ENCODE data around the gene WDR81.

Gene WDR81

DNA sequence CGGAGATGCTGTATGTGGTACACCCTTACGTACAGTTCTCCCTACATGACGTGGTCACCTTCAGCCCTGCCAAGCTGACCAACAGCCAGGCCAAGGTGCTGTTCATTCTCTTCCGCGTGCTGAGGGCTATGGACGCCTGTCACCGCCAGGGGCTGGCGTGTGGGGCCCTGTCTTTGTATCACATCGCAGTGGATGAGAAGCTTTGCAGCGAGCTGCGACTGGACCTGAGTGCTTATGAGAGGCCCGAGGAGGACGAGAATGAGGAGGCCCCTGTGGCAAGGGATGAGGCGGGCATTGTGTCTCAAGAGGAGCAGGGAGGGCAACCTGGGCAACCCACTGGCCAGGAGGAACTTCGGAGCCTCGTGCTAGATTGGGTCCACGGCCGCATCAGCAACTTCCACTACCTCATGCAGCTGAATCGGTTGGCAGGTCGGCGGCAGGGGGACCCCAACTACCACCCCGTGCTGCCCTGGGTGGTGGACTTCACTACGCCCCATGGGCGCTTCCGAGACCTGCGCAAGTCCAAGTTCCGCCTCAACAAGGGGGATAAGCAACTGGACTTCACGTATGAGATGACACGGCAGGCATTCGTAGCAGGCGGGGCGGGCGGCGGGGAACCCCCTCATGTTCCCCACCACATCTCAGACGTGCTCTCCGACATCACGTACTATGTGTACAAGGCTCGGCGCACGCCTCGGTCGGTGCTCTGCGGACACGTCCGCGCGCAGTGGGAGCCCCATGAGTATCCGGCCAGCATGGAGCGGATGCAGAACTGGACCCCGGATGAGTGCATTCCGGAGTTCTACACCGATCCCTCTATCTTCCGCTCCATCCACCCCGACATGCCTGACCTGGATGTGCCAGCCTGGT lies 1.4 kb downstream of the WDR81 start:
- no peak overlapping the region for H2AK5ac ChIP-seq (ENCODE audit: low read length)
- no peak overlapping the region for H2BK5ac ChIP-seq (ENCODE audit: low read length)
- no peak overlapping the region for H3K4me2 ChIP-seq (ENCODE audit: low read length)
- peak overlapping the region; percentile 19 for H3K56ac ChIP-seq (ENCODE audit: low read length)
- no peak for DNase-seq
- WGBS (ENCODE audit: extremely low coverage, insufficient coverage, low lambda C conversion rate): no CpG with 5 or more reads among the region's 54 CpGs
- H3K18ac ChIP-seq (ENCODE audit: low read length): no peak overlapping the region
- no peaks in the 10 kb centered on the region for H3K36me3 ChIP-seq (ENCODE audit: control insufficient read depth, insufficient read depth, low read length)
- no peaks in the 10 kb centered on the region for H3K79me1 ChIP-seq (ENCODE audit: low read length)
- no peak overlapping the region for H3K27ac ChIP-seq (ENCODE audit: low read depth, low read length)
- H3K79me2 ChIP-seq (ENCODE audit: control insufficient read depth, insufficient read depth, low read length): no peaks in the 10 kb centered on the region
- no peak overlapping the region for H3K4me3 ChIP-seq (ENCODE audit: low read length)
- no peak overlapping the region for H3K4ac ChIP-seq (ENCODE audit: low read depth, low read length)
- no peaks in the 10 kb centered on the region for H3K27me3 ChIP-seq (ENCODE audit: insufficient read depth, low read length, poor library complexity)
- H4K5ac ChIP-seq (ENCODE audit: low read length): no peak overlapping the region
- no peaks in the 10 kb centered on the region for H3K4me1 ChIP-seq (ENCODE audit: control insufficient read depth, low read depth, low read length)
- H3K23ac ChIP-seq (ENCODE audit: low read length): peak overlapping the region; percentile 1
- H3K9ac ChIP-seq (ENCODE audit: low read length): no peak overlapping the region
- H2BK120ac ChIP-seq (ENCODE audit: low read depth, low read length): no peak overlapping the region
- no peak overlapping the region for H4K8ac ChIP-seq (ENCODE audit: low read depth, low read length)
- no peak overlapping the region for H2BK15ac ChIP-seq (replicated peaks; ENCODE audit: low read depth)

DNA sequence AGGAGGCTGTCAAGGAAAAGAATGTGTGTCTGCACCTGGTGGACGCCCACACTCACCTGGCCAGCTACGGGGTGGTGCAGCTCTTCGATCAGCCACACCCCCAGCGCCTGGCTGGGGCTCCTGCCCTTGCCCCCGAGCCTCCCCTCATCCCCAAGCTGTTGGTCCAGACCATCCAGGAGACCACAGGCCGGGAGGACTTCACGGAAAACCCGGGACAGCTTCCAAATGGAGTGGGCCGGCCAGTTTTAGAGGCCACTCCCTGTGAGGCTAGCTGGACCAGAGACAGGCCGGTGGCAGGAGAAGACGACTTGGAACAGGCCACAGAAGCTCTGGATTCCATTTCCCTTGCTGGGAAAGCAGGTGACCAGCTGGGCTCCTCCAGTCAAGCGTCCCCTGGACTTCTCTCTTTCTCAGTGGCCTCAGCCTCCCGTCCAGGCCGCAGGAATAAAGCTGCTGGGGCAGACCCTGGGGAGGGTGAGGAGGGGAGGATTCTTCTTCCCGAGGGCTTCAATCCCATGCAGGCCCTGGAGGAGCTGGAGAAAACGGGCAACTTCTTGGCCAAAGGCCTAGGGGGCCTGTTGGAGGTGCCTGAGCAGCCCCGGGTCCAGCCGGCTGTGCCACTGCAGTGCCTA lies 2.2 kb downstream of the WDR81 start:
- no peaks in the 10 kb centered on the region for H3K79me1 ChIP-seq (ENCODE audit: low read length)
- no peak overlapping the region for H3K4ac ChIP-seq (ENCODE audit: low read depth, low read length)
- H3K56ac ChIP-seq (ENCODE audit: low read length): no peak overlapping the region
- H4K8ac ChIP-seq (ENCODE audit: low read depth, low read length): no peak overlapping the region
- WGBS (ENCODE audit: extremely low coverage, insufficient coverage, low lambda C conversion rate): no CpG with 5 or more reads among the region's 18 CpGs
- no peak overlapping the region for H3K9ac ChIP-seq (ENCODE audit: low read length)
- H2BK120ac ChIP-seq (ENCODE audit: low read depth, low read length): no peak overlapping the region
- H3K36me3 ChIP-seq (ENCODE audit: control insufficient read depth, insufficient read depth, low read length): no peaks in the 10 kb centered on the region
- no peak overlapping the region for H2AK5ac ChIP-seq (ENCODE audit: low read length)
- no peak overlapping the region for H3K23ac ChIP-seq (ENCODE audit: low read length)
- H3K4me3 ChIP-seq (ENCODE audit: low read length): no peak overlapping the region
- no peaks in the 10 kb centered on the region for H3K27me3 ChIP-seq (ENCODE audit: insufficient read depth, low read length, poor library complexity)
- H3K4me1 ChIP-seq (ENCODE audit: control insufficient read depth, low read depth, low read length): no peaks in the 10 kb centered on the region
- no peaks in the 10 kb centered on the region for H3K79me2 ChIP-seq (ENCODE audit: control insufficient read depth, insufficient read depth, low read length)
- no peak overlapping the region for H2BK5ac ChIP-seq (ENCODE audit: low read length)
- no peak overlapping the region for H4K5ac ChIP-seq (ENCODE audit: low read length)
- no peak overlapping the region for H2BK15ac ChIP-seq (replicated peaks; ENCODE audit: low read depth)
- no peak overlapping the region for H3K4me2 ChIP-seq (ENCODE audit: low read length)
- H3K18ac ChIP-seq (ENCODE audit: low read length): no peak overlapping the region
- H3K27ac ChIP-seq (ENCODE audit: low read depth, low read length): no peak overlapping the region
- DNase-seq: no peak

DNA sequence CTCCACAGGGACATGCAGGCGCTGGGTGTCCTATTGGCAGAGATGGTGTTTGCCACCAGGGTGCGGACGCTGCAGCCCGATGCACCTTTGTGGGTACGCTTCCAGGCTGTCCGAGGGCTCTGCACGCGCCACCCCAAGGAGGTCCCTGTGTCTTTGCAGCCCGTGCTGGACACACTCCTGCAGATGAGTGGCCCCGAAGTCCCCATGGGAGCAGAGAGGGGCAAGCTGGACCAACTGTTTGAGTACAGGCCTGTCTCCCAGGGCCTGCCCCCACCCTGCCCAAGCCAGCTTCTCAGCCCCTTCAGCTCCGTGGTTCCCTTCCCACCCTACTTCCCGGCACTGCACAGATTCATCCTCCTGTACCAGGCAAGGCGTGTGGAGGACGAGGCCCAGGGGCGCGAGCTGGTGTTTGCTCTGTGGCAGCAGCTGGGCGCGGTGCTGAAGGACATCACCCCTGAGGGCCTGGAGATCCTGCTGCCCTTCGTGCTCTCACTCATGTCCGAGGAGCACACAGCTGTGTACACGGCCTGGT lies 2.8 kb downstream of the WDR81 start:
- Histone ChIP-seq H4K5ac (ENCODE audit: low read length) (no peak overlapping the region), H2AK5ac (ENCODE audit: low read length) (no peak overlapping the region), H3K36me3 (ENCODE audit: control insufficient read depth, insufficient read depth, low read length) (no peaks in the 10 kb centered on the region), H3K4me1 (ENCODE audit: control insufficient read depth, low read depth, low read length) (no peaks in the 10 kb centered on the region), H3K27ac (ENCODE audit: low read depth, low read length) (no peak overlapping the region), H3K4me3 (ENCODE audit: low read length) (no peak overlapping the region), H2BK5ac (ENCODE audit: low read length) (no peak overlapping the region), H4K8ac (ENCODE audit: low read depth, low read length) (no peak overlapping the region), H3K79me1 (ENCODE audit: low read length) (no peaks in the 10 kb centered on the region), H3K9ac (ENCODE audit: low read length) (no peak overlapping the region), H3K56ac (ENCODE audit: low read length) (no peak overlapping the region), H3K79me2 (ENCODE audit: control insufficient read depth, insufficient read depth, low read length) (no peaks in the 10 kb centered on the region), H2BK120ac (ENCODE audit: low read depth, low read length) (no peak overlapping the region), H3K18ac (ENCODE audit: low read length) (no peak overlapping the region), H3K4me2 (ENCODE audit: low read length) (no peak overlapping the region), H3K4ac (ENCODE audit: low read depth, low read length) (no peak overlapping the region), H3K27me3 (ENCODE audit: insufficient read depth, low read length, poor library complexity) (no peaks in the 10 kb centered on the region), H3K23ac (ENCODE audit: low read length) (no peak overlapping the region), H2BK15ac (replicated peaks; ENCODE audit: low read depth) (no peak overlapping the region)
- DNase-seq: no peak
- WGBS (ENCODE audit: extremely low coverage, insufficient coverage, low lambda C conversion rate): no CpG with 5 or more reads among the region's 21 CpGs

DNA sequence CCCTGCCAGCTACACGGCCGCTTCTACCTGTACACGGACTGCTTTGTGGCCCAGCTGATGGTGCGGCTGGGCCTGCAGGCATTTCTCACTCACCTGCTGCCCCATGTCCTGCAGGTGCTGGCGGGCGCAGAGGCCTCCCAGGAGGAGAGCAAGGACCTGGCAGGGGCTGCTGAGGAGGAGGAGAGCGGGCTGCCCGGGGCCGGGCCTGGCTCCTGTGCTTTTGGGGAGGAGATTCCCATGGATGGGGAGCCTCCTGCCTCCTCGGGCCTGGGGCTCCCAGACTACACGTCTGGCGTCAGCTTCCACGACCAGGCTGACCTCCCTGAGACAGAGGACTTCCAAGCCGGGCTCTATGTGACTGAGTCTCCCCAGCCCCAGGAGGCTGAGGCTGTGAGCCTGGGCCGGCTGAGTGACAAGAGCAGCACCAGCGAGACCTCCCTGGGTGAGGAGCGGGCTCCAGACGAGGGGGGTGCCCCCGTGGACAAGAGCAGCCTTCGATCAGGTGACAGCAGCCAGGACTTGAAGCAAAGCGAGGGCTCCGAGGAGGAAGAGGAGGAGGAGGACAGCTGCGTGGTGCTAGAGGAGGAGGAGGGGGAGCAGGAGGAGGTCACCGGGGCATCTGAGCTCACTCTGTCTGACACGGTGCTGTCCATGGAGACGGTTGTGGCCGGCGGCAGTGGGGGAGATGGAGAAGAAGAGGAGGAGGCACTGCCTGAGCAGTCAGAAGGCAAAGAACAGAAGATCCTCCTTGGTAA lies 3.5 kb downstream of the WDR81 start:
- H2BK120ac ChIP-seq (ENCODE audit: low read depth, low read length): no peak overlapping the region
- no peak overlapping the region for H2BK15ac ChIP-seq (replicated peaks; ENCODE audit: low read depth)
- H3K18ac ChIP-seq (ENCODE audit: low read length): no peak overlapping the region
- no peak overlapping the region for H3K4me2 ChIP-seq (ENCODE audit: low read length)
- no peaks in the 10 kb centered on the region for H3K79me1 ChIP-seq (ENCODE audit: low read length)
- H3K4me1 ChIP-seq (ENCODE audit: control insufficient read depth, low read depth, low read length): no peaks in the 10 kb centered on the region
- H3K9ac ChIP-seq (ENCODE audit: low read length): no peak overlapping the region
- no peaks in the 10 kb centered on the region for H3K27me3 ChIP-seq (ENCODE audit: insufficient read depth, low read length, poor library complexity)
- no peak overlapping the region for H4K5ac ChIP-seq (ENCODE audit: low read length)
- no peaks in the 10 kb centered on the region for H3K36me3 ChIP-seq (ENCODE audit: control insufficient read depth, insufficient read depth, low read length)
- no peak for DNase-seq
- WGBS (ENCODE audit: extremely low coverage, insufficient coverage, low lambda C conversion rate): no CpG with 5 or more reads among the region's 28 CpGs
- H3K27ac ChIP-seq (ENCODE audit: low read depth, low read length): no peak overlapping the region
- H3K4me3 ChIP-seq (ENCODE audit: low read length): no peak overlapping the region
- no peaks in the 10 kb centered on the region for H3K79me2 ChIP-seq (ENCODE audit: control insufficient read depth, insufficient read depth, low read length)
- H2BK5ac ChIP-seq (ENCODE audit: low read length): no peak overlapping the region
- H4K8ac ChIP-seq (ENCODE audit: low read depth, low read length): no peak overlapping the region
- H3K56ac ChIP-seq (ENCODE audit: low read length): no peak overlapping the region
- H3K4ac ChIP-seq (ENCODE audit: low read depth, low read length): no peak overlapping the region
- H2AK5ac ChIP-seq (ENCODE audit: low read length): no peak overlapping the region
- H3K23ac ChIP-seq (ENCODE audit: low read length): no peak overlapping the region

DNA sequence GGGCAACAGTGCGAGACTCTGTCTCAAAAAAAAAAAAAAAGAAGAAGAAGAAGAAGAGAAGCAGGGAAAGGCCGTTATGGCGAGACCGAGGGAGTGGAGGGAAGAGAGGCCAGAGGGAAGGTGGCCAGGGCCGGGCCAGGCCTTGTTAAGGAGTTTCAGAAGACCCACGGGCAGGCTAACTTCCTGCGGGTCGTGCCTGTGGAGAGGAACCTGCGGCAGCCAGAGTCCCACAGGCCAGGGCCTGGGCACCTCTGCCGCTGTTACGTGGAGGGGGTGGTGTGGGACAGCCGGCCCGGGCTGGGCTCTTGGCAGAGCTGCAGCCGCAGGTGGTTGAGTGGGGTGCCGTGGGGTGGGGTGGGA lies 5.4 kb downstream of the WDR81 start:
- H3K9ac ChIP-seq (ENCODE audit: low read length): no peak overlapping the region
- H3K23ac ChIP-seq (ENCODE audit: low read length): no peak overlapping the region
- H3K56ac ChIP-seq (ENCODE audit: low read length): no peak overlapping the region
- no peak overlapping the region for H3K4me2 ChIP-seq (ENCODE audit: low read length)
- H3K79me2 ChIP-seq (ENCODE audit: control insufficient read depth, insufficient read depth, low read length): no peaks in the 10 kb centered on the region
- no peak overlapping the region for H2BK15ac ChIP-seq (replicated peaks; ENCODE audit: low read depth)
- no peak overlapping the region for H3K27ac ChIP-seq (ENCODE audit: low read depth, low read length)
- H3K4ac ChIP-seq (ENCODE audit: low read depth, low read length): no peak overlapping the region
- H3K4me1 ChIP-seq (ENCODE audit: control insufficient read depth, low read depth, low read length): no peaks in the 10 kb centered on the region
- no peak overlapping the region for H2BK5ac ChIP-seq (ENCODE audit: low read length)
- no peak overlapping the region for H3K4me3 ChIP-seq (ENCODE audit: low read length)
- H2BK120ac ChIP-seq (ENCODE audit: low read depth, low read length): no peak overlapping the region
- no peaks in the 10 kb centered on the region for H3K36me3 ChIP-seq (ENCODE audit: control insufficient read depth, insufficient read depth, low read length)
- H3K18ac ChIP-seq (ENCODE audit: low read length): no peak overlapping the region
- DNase-seq: no peak
- no peak overlapping the region for H4K8ac ChIP-seq (ENCODE audit: low read depth, low read length)
- no peak overlapping the region for H2AK5ac ChIP-seq (ENCODE audit: low read length)
- H3K27me3 ChIP-seq (ENCODE audit: insufficient read depth, low read length, poor library complexity): no peaks in the 10 kb centered on the region
- H4K5ac ChIP-seq (ENCODE audit: low read length): no peak overlapping the region
- H3K79me1 ChIP-seq (ENCODE audit: low read length): no peaks in the 10 kb centered on the region
- no CpG with 5 or more reads among the region's 15 CpGs for WGBS (ENCODE audit: extremely low coverage, insufficient coverage, low lambda C conversion rate)

Measured in mesendoderm (in vitro differentiated cells).